ENCODE results near the gene DRAP1. TPM values are rescaled to one million over a fixed set of nuclear protein-coding genes. Genes with fewer than 3 reads are reported as not detected.

The DRAP1 gene
- total RNA-seq, 1 experiment from 2014 or later = 122 TPM

DNA sequence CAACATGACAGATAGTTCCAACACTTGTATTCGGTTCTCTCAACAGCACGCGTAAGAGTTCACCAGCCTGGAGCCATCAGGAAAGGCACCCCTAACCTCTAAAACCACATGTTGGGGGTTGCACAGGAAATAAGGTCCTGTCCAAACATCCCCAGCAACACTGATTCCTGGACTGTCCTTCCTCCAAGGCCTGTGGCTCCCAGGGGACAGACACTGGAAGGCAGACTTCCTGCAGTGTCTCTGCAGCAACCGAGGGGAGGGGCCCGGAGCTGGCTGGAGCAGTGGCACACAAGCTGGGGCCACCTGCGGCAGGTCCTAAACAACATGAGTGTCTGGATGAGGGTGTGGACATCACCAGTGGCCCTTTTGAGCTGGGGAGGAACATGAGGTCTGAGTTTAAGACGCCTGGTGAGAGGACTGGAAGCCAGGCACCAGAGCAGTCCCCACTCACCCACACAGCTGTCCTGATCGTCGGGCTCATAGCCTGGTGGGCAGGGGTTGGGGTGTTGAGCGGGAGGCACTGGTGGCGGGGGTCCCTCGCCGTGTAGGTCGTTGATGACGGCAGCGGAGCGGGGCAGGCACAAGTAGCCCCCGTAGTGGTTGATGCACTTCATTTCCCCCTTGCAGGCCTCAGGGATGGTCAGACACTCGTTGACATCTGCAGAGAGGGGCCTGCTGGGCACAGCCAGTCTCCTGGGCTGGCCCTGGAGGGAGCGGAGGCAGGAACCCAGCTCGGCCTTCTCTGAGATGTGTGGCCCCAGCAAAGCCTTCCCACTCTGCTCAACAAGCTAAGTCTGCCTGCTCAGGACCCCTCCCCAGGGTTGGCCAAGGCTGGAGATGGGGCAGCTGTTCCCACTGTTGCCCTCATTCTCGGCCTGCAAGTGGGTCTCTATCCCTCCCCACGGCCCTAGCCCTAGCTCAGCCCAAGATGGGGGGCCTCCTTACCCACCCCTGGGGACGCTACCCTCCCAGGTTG lies 48.2 kb upstream of the DRAP1 start:
- peak; percentile 62 for DNase-seq (ENCODE audit: low spot score)
- peaks cover 27% of the 10 kb centered on the region for H3K36me3 ChIP-seq (ENCODE audit: insufficient read depth, low read length, poor library complexity, severe bottlenecking)
- intact Hi-C loops (cut with micrococcal nuclease; ENCODE audit: unreplicated experiment) = no loop called here
- no peaks in the 10 kb centered on the region for H3K9me3 ChIP-seq (ENCODE audit: low read depth, low read length, poor library complexity, severe bottlenecking)
- POLR2A ChIA-PET (ENCODE audit: low non-redundant PET) = interaction anchor here (0.5 to 1.2 kb wide), 3 partner anchors 11 to 44 kb away, joined by 3 to 4 read pairs (median 3); partner anchors contain the start of genes MUS81 and SNX32
- no peak overlapping the region for H3K4me3 ChIP-seq (ENCODE audit: low read depth, low read length, poor library complexity, severe bottlenecking)
- no peak for TF ChIP-seq EZH2 (IDR thresholded peaks at IDR 0.05; ENCODE audit: borderline replicate concordance, low read depth, low read length, poor library complexity, severe bottlenecking)
- TF ChIP-seq, protein P1, sequence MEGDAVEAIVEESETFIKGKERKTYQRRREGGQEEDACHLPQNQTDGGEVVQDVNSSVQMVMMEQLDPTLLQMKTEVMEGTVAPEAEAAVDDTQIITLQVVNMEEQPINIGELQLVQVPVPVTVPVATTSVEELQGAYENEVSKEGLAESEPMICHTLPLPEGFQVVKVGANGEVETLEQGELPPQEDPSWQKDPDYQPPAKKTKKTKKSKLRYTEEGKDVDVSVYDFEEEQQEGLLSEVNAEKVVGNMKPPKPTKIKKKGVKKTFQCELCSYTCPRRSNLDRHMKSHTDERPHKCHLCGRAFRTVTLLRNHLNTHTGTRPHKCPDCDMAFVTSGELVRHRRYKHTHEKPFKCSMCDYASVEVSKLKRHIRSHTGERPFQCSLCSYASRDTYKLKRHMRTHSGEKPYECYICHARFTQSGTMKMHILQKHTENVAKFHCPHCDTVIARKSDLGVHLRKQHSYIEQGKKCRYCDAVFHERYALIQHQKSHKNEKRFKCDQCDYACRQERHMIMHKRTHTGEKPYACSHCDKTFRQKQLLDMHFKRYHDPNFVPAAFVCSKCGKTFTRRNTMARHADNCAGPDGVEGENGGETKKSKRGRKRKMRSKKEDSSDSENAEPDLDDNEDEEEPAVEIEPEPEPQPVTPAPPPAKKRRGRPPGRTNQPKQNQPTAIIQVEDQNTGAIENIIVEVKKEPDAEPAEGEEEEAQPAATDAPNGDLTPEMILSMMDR (conservative IDR thresholded peaks at IDR 0.05; ENCODE audit: low read depth, low read length) = no peak
- CTCF ChIA-PET = interaction anchor here (0.6 to 4.1 kb wide), 5 partner anchors 12 to 233 kb away, joined by 3 to 16 read pairs (median 7); partner anchors contain the start of genes FIBP, MUS81 and SIPA1
- peaks cover 24% of the 10 kb centered on the region for H3K4me1 ChIP-seq (ENCODE audit: insufficient read depth, low read length, poor library complexity, severe bottlenecking)
- BruUV-seq (replicated peaks) = no TSS peak
- no peaks in the 10 kb centered on the region for H3K27me3 ChIP-seq (replicated peaks; ENCODE audit: insufficient read depth, low read depth, low read length, poor library complexity)
- H3K27ac ChIP-seq (ENCODE audit: low read depth, low read length, poor library complexity, severe bottlenecking) = peak overlapping the region; percentile 75

DNA sequence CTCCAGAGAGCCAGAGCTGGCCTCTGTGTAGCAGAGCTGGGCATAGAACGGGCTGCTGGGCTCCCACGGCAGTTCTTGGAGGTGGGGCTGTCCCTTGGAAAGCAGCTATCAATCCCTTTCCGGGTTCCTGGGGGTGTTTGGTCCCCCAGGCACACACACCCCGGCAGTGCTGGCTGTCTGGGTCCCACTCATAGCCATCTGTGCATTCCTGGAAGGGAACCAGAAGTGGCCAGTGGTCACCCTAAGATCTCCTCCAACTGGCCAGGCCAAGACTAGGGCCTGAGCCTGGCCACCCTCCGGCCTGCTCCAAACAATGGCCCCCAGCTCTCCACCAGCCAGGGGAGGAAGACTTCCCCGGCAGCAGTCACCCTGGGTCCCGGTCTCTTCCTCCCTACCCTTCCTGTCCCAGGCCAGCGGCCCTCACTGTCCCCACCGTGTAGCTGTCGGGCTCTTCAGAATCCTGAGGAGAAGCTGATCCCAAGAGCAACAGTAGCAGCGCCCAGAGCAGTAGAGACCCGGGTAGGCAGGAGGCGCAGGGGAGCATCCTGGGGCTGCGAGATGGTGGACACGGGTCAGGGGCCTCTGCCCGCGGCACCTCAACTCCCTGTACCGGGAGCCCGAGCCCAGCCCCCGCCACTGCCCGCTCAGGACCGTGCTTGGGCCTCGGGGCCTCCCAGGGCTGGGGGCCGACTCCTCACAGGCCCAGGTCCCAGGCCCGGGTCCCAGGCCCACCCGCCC lies 47.2 kb upstream of the DRAP1 start:
- no peaks in the 10 kb centered on the region for H3K27me3 ChIP-seq (replicated peaks; ENCODE audit: insufficient read depth, low read depth, low read length, poor library complexity)
- H3K27ac ChIP-seq (ENCODE audit: low read depth, low read length, poor library complexity, severe bottlenecking) = peak overlapping the region; percentile 75
- H3K36me3 ChIP-seq (ENCODE audit: insufficient read depth, low read length, poor library complexity, severe bottlenecking) = peaks cover 19% of the 10 kb centered on the region
- peak overlapping the region; percentile 68 for H3K4me3 ChIP-seq (ENCODE audit: low read depth, low read length, poor library complexity, severe bottlenecking)
- intact Hi-C loops (cut with micrococcal nuclease; ENCODE audit: unreplicated experiment) = no loop called here
- peaks cover 24% of the 10 kb centered on the region for H3K4me1 ChIP-seq (ENCODE audit: insufficient read depth, low read length, poor library complexity, severe bottlenecking)
- BruUV-seq (replicated peaks) = no TSS peak
- TF ChIP-seq, protein P1 (conservative IDR thresholded peaks at IDR 0.05; ENCODE audit: low read depth, low read length) = 0 out of 2 replicates have a peak, but pooled peaks have one; percentile 10
- no peak for TF ChIP-seq EZH2 (IDR thresholded peaks at IDR 0.05; ENCODE audit: borderline replicate concordance, low read depth, low read length, poor library complexity, severe bottlenecking)
- POLR2A ChIA-PET (ENCODE audit: low non-redundant PET) = interaction anchor here (0.5 to 0.7 kb wide), 2 partner anchors 38 to 93 kb away, joined by 3 to 8 read pairs; partner anchors contain the start of gene SNX32
- DNase-seq (ENCODE audit: low spot score) = no peak
- H3K9me3 ChIP-seq (ENCODE audit: low read depth, low read length, poor library complexity, severe bottlenecking) = no peaks in the 10 kb centered on the region
- CTCF ChIA-PET = interaction anchor here (1.5 to 4.1 kb wide), 4 partner anchors 13 to 18 kb away, joined by 3 to 16 read pairs (median 10); partner anchors contain the start of genes CCDC85B, FIBP and MUS81
